GM23248 (cell line): ENCODE results near the gene LRGUK. TPM values are rescaled to one million over a fixed set of nuclear protein-coding genes. Genes with fewer than 3 reads are reported as not detected.

Experiments used
- DNase-seq: peaks from one replicate; pipeline ENCODE4 v3.0.0-alpha.2; 2015
- H2AFZ ChIP-seq: fragments of 200-600 bp; sonication (generic); 2 replicates; pipeline ENCODE4 v1.6.1; 2016; ENCODE audit warnings: antibody characterized with exemption
- H3F3A ChIP-seq: fragments of 200-600 bp; sonication (generic); 2 replicates; pipeline ENCODE4 v1.6.1; 2016; ENCODE audit warnings: mild to moderate bottlenecking, antibody characterized with exemption, mixed run types; ENCODE audit not compliant: insufficient read depth
- H3K27ac ChIP-seq: fragments of 200-600 bp; sonication (generic); 2 replicates; pipeline ENCODE4 v1.5.1; 2016; ENCODE audit warnings: mild to moderate bottlenecking
- H3K27me3 ChIP-seq: fragments of 200-600 bp; sonication (generic); replicated peaks from 2 replicates; pipeline ENCODE4 v1.6.1; 2016; ENCODE audit warnings: mild to moderate bottlenecking; ENCODE audit not compliant: insufficient read depth
- H3K36me3 ChIP-seq: fragments of 200-600 bp; sonication (generic); 2 replicates; pipeline ENCODE4 v1.6.1; 2016; ENCODE audit warnings: low read depth, mild to moderate bottlenecking
- H3K4me1 ChIP-seq: fragments of 200-600 bp; sonication (generic); 2 replicates; pipeline ENCODE4 v1.6.1; 2016; ENCODE audit warnings: mild to moderate bottlenecking; ENCODE audit not compliant: insufficient read depth
- H3K4me2 ChIP-seq: fragments of 200-600 bp; sonication (generic); one replicate; pipeline ENCODE4 v1.6.1; 2016; ENCODE audit warnings: mild to moderate bottlenecking; ENCODE audit not compliant: unreplicated experiment
- H3K4me3 ChIP-seq: fragments of 200-600 bp; sonication (generic); 2 replicates; pipeline ENCODE4 v1.5.1; 2016; ENCODE audit warnings: mild to moderate bottlenecking
- H3K79me2 ChIP-seq: fragments of 200-600 bp; sonication (generic); 2 replicates; pipeline ENCODE4 v1.6.1; 2016; ENCODE audit warnings: mild to moderate bottlenecking; ENCODE audit not compliant: insufficient read depth
- H3K9ac ChIP-seq: fragments of 200-600 bp; sonication (generic); 2 replicates; pipeline ENCODE4 v1.6.1; 2016; ENCODE audit warnings: mild to moderate bottlenecking
- H3K9me2 ChIP-seq: fragments of 200-600 bp; sonication (generic); 2 replicates; pipeline ENCODE4 v1.6.1; 2016; ENCODE audit warnings: mixed run types, mild to moderate bottlenecking, moderate library complexity; ENCODE audit not compliant: insufficient read depth
- H3K9me3 ChIP-seq: fragments of 200-600 bp; sonication (generic); one replicate; pipeline ENCODE4 v1.6.1; 2017; ENCODE audit warnings: low read depth
- H4K20me1 ChIP-seq: fragments of 200-600 bp; sonication (generic); 2 replicates; pipeline ENCODE4 v1.6.0; 2016; ENCODE audit not compliant: insufficient read depth
- EZH2 ChIP-seq: fragments of 200-600 bp; sonication (generic); IDR thresholded peaks from 2 replicates; pipeline ENCODE4 v1.6.1; 2018; ENCODE audit warnings: antibody characterized with exemption, mild to moderate bottlenecking; ENCODE audit not compliant: insufficient read depth, poor library complexity, severe bottlenecking
- EZH2phosphoT487 ChIP-seq: fragments of 200-600 bp; sonication (generic); IDR thresholded peaks from 2 replicates; pipeline ENCODE4 v1.6.1; 2018; ENCODE audit warnings: antibody characterized with exemption, moderate library complexity, mild to moderate bottlenecking, low read depth; ENCODE audit not compliant: insufficient read depth
- WGBS, 2 experiments: methylation state at CpG; one replicate each; pipeline ENCODE4 v1.1.6; 2015 to 2017; ENCODE audit warnings: low lambda C conversion rate in 2 of 2, low coverage in 1 of 2; ENCODE audit errors: missing lambda C conversion rate in 2 of 2; 5-methylcytosine and 5-hydroxymethylcytosine counted together
- in situ Hi-C: fragments of 300-500 bp; cut with MboI; formaldehyde crosslinking; loops from 2 replicates; pipeline ENCODE4 v1.15.0; 2020
- polyA plus RNA-seq: library from polyadenylated mRNA; unstranded; fragments of >200 nt; fragmentation: Nextera tagmentation; extraction: Ambion mirVana; gene quantifications from 2 replicates; pipeline ENCODE4 v1.2.1, GENCODE V29; 2016
- total RNA-seq: library from RNA; depleted of rRNA; stranded (reverse); fragments of >200 nt; shearing (Covaris generic); gene quantifications from 2 replicates; pipeline ENCODE4 v1.2.3, GENCODE V29; 2014

LRGUK gene
- total and polyA plus RNA-seq, 2 experiments from 2014 or later: 0.11 TPM; not detected in 1

- Histone ChIP-seq H3K4me2 (no peak overlapping the region), H3K4me1 (no peaks in the 10 kb centered on the region), H3K36me3 (no peaks in the 10 kb centered on the region), H3K79me2 (no peaks in the 10 kb centered on the region), H3K27me3 (peaks cover 12% of the 10 kb centered on the region; the same call in 1 of the 2 replicates), H3K9me2 (no peaks in the 10 kb centered on the region), H3K9me3 (no peaks in the 10 kb centered on the region), H3K27ac (no peak overlapping the region), H2AFZ (no peak overlapping the region), H3K4me3 (no peak overlapping the region), H3F3A (no peaks in the 10 kb centered on the region), H4K20me1 (no peaks in the 10 kb centered on the region), H3K9ac (no peak overlapping the region)
- no peak for DNase-seq
- in situ Hi-C loops: no loop called here
- TF ChIP-seq EZH2 (no peak), EZH2phosphoT487 (no peak)
- WGBS, 2 experiments: 64 to 68% methylated on average over 4 of the region's 4 CpGs
These were observed 76.2 kb downstream of the LRGUK start for GRCh38 chr7:134203186-134203889.

GRCh38 chr7:134209322-134210015 lies 82.3 kb downstream of the LRGUK start:
- no peak overlapping the region for H3K27ac ChIP-seq

GRCh38 chr7:134210227-134210626 lies 83.1 kb downstream of the LRGUK start:
- no peaks in the 10 kb centered on the region for H3K79me2 ChIP-seq
- H3K9me3 ChIP-seq: no peaks in the 10 kb centered on the region
- no peaks in the 10 kb centered on the region for H3F3A ChIP-seq
- H3K27ac ChIP-seq: no peak overlapping the region
- H3K9me2 ChIP-seq: no peaks in the 10 kb centered on the region
- no peak overlapping the region for H2AFZ ChIP-seq
- no peaks in the 10 kb centered on the region for H4K20me1 ChIP-seq
- no peak overlapping the region for H3K4me2 ChIP-seq
- 67 to 72% methylated on average over 8 of the region's 8 CpGs for WGBS, 2 experiments
- no peak overlapping the region for H3K4me3 ChIP-seq
- in situ Hi-C loops: no loop called here
- no peak for DNase-seq
- no peak overlapping the region for H3K9ac ChIP-seq
- no peaks in the 10 kb centered on the region for H3K36me3 ChIP-seq
- H3K27me3 ChIP-seq: no peaks in the 10 kb centered on the region
- TF ChIP-seq EZH2 (no peak), EZH2phosphoT487 (no peak)
- H3K4me1 ChIP-seq: no peaks in the 10 kb centered on the region

More at GRCh38 chr7:134209322-134210015, 82.3 kb downstream of the LRGUK start:
- Histone ChIP-seq H2AFZ (no peak overlapping the region), H3K4me1 (no peaks in the 10 kb centered on the region), H3K4me3 (no peak overlapping the region), H3K79me2 (no peaks in the 10 kb centered on the region), H3K27me3 (no peaks in the 10 kb centered on the region), H4K20me1 (no peaks in the 10 kb centered on the region), H3K4me2 (no peak overlapping the region), H3F3A (no peaks in the 10 kb centered on the region), H3K36me3 (no peaks in the 10 kb centered on the region), H3K9me3 (no peaks in the 10 kb centered on the region), H3K9me2 (no peaks in the 10 kb centered on the region), H3K9ac (no peak overlapping the region)
- TF ChIP-seq EZH2: no peak
- TF ChIP-seq EZH2phosphoT487: no peak
- in situ Hi-C loops: no loop called here
- WGBS, 2 experiments: 59 to 68% methylated on average over 15 to 16 of the region's 16 CpGs
- DNase-seq: no peak

- TF ChIP-seq EZH2phosphoT487 (no peak), EZH2 (no peak)
- DNase-seq: no peak
- no peak overlapping the region for H3K4me3 ChIP-seq
- no peaks in the 10 kb centered on the region for H3F3A ChIP-seq
- no peaks in the 10 kb centered on the region for H3K27me3 ChIP-seq
- H3K36me3 ChIP-seq: no peaks in the 10 kb centered on the region
- H3K79me2 ChIP-seq: no peaks in the 10 kb centered on the region
- no peaks in the 10 kb centered on the region for H3K9me2 ChIP-seq
- no peaks in the 10 kb centered on the region for H3K9me3 ChIP-seq
- H4K20me1 ChIP-seq: no peaks in the 10 kb centered on the region
- H3K4me1 ChIP-seq: no peaks in the 10 kb centered on the region
- no peak overlapping the region for H2AFZ ChIP-seq
- H3K27ac ChIP-seq: no peak overlapping the region
- H3K9ac ChIP-seq: no peak overlapping the region
- 54 to 57% methylated on average over 7 of the region's 7 CpGs for WGBS, 2 experiments
- in situ Hi-C loops: no loop called here
- no peak overlapping the region for H3K4me2 ChIP-seq
These were observed 84.0 kb downstream of the LRGUK start for GRCh38 chr7:134210976-134211663.
